Epithelial cell of proximal tubule (primary cell): Measurements from ENCODE around the gene SEZ6L2. TPM values are rescaled to one million over a fixed set of nuclear protein-coding genes. Genes with fewer than 3 reads are reported as not detected.

Experiments
- DNase-seq: peaks from one replicate; pipeline ENCODE4 v3.0.0-alpha.2; 2011; ENCODE audit warnings: low read depth
- H3K4me3 ChIP-seq: 2 replicates; pipeline ENCODE4 v1.5.1; 2011; ENCODE audit warnings: low read depth, mild to moderate bottlenecking, low read length
- total RNA-seq: library from RNA; depleted of rRNA; stranded (reverse); fragments of >200 nt; gene quantifications from 2 replicates; pipeline ENCODE4 v1.2.3, GENCODE V29; 2015
- TF ChIP-seq, protein P1 (sequence below): conservative IDR thresholded peaks from 2 replicates; pipeline ENCODE4 v1.5.1; 2012; ENCODE audit warnings: low read depth, mild to moderate bottlenecking, low read length

The SEZ6L2 gene
- total RNA-seq, 1 donor from 2014 or later: 12.8 TPM

GRCh38 chr16:29860218-29860617 is 39.1 kb downstream of the SEZ6L2 start:
- no peak overlapping the region for H3K4me3 ChIP-seq
- TF ChIP-seq, protein P1, sequence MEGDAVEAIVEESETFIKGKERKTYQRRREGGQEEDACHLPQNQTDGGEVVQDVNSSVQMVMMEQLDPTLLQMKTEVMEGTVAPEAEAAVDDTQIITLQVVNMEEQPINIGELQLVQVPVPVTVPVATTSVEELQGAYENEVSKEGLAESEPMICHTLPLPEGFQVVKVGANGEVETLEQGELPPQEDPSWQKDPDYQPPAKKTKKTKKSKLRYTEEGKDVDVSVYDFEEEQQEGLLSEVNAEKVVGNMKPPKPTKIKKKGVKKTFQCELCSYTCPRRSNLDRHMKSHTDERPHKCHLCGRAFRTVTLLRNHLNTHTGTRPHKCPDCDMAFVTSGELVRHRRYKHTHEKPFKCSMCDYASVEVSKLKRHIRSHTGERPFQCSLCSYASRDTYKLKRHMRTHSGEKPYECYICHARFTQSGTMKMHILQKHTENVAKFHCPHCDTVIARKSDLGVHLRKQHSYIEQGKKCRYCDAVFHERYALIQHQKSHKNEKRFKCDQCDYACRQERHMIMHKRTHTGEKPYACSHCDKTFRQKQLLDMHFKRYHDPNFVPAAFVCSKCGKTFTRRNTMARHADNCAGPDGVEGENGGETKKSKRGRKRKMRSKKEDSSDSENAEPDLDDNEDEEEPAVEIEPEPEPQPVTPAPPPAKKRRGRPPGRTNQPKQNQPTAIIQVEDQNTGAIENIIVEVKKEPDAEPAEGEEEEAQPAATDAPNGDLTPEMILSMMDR: no peak
- DNase-seq: no peak

DNA sequence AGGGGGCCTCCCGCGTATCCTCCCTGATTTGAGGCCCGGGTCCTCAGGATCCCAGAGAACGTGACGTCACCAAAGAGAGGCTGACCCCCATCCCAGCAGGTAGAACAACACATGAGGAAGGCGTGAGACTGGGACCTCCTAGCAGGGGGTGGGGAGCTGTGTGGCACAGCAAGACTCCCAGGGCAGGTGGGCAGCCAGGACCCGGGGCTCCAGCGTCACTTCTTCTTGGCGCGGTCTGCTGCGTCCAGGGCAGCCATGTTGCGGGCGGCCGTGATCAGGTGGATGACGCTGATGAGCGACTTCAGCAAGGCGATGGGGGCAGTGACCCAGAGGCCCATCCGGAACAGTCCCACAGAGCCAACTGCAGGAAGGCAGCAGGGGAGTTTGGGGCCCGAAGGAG is 40.4 kb downstream of the SEZ6L2 start:
- TF ChIP-seq, protein P1: no peak
- H3K4me3 ChIP-seq: no peak overlapping the region

GRCh38 chr16:29858149-29858849 is 41.1 kb downstream of the SEZ6L2 start:
- TF ChIP-seq, protein P1: no peak
- no peak overlapping the region for H3K4me3 ChIP-seq
- no peak for DNase-seq

More for the DNA sequence above, 40.4 kb downstream of the SEZ6L2 start:
- no peak for DNase-seq

GRCh38 chr16:29857133-29857760 is 42.1 kb downstream of the SEZ6L2 start:
- TF ChIP-seq, protein P1: no peak
- DNase-seq: peak; percentile 18
- no peak overlapping the region for H3K4me3 ChIP-seq

GRCh38 chr16:29854520-29855100 is 44.7 kb downstream of the SEZ6L2 start:
- TF ChIP-seq, protein P1: no peak
- DNase-seq: no peak
- no peak overlapping the region for H3K4me3 ChIP-seq

GRCh38 chr16:29852654-29853053 is 46.7 kb downstream of the SEZ6L2 start:
- TF ChIP-seq, protein P1: no peak
- no peak for DNase-seq
- H3K4me3 ChIP-seq: no peak overlapping the region
